Effector memory CD4-positive, alpha-beta T cell (primary cell): ENCODE results near the gene ATP7A.
"Not testable (repeated sequence)": the region's sequence is repeated elsewhere in the genome, so short reads cannot be mapped to it uniquely, and the experiment has no call there.

Experiments
- DNase-seq, 3 donors: peaks; one replicate each; pipeline ENCODE4 v3.0.0-alpha.2; 2020
- H3K27ac ChIP-seq: 2 replicates; pipeline ENCODE4 v1.7.0; 2013; ENCODE audit warnings: mild to moderate bottlenecking, low read length, moderate library complexity; ENCODE audit not compliant: insufficient read depth, poor library complexity, severe bottlenecking
- H3K27me3 ChIP-seq: replicated peaks from 2 replicates; pipeline ENCODE4 v1.7.0; 2013; ENCODE audit warnings: mild to moderate bottlenecking, low read length; ENCODE audit not compliant: insufficient read depth, control insufficient read depth, poor library complexity, severe bottlenecking
- H3K36me3 ChIP-seq: 2 replicates; pipeline ENCODE4 v1.7.0; 2013; ENCODE audit warnings: mild to moderate bottlenecking, low read length, moderate library complexity; ENCODE audit not compliant: control insufficient read depth, insufficient read depth
- H3K4me1 ChIP-seq: 2 replicates; pipeline ENCODE4 v1.7.0; 2013; ENCODE audit warnings: low read length, mild to moderate bottlenecking; ENCODE audit not compliant: control insufficient read depth, insufficient read depth, poor library complexity, severe bottlenecking
- H3K4me3 ChIP-seq: 2 replicates; pipeline ENCODE4 v1.7.0; 2013; ENCODE audit warnings: low read length, low read depth, mild to moderate bottlenecking; ENCODE audit not compliant: insufficient read depth, poor library complexity, severe bottlenecking
- H3K9me3 ChIP-seq: 2 replicates; pipeline ENCODE4 v1.7.0; 2013; ENCODE audit warnings: mild to moderate bottlenecking, low read length, moderate library complexity; ENCODE audit not compliant: control insufficient read depth

Gene ATP7A

DNA sequence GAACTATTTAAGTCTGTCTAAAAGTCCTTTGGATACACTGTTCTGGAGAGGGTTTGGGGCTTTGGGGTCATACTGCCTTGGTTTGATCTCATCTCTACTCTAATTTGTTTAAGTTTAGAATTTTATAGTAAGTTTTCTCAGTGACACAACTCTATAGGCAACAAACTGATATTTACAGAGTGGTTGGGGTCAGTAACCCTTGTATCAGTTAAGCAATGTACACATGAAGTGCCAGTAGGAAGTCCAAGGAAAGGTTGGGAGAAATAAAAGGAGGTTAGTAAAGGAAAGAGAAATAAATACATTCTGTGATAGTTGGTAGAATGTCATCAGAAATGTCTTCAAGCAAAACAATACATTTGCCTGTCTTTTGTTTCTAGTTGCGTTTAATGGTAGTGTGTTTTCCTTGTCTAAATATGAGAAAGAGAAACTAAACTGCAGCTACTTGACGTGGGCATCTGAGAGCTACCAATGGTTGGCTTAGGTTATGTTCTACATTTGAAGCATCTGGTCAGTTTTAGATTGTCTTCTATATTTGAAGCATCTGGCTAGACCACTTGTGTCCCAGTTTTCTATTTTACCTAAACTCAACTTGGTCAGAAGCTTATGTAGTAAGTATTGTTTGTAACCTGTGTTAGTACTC is 6.9 kb downstream of the ATP7A start:
- Histone ChIP-seq H3K36me3 (no peaks in the 10 kb centered on the region), H3K27me3 (no peaks in the 10 kb centered on the region), H3K4me3 (no peak overlapping the region), H3K27ac (no peak overlapping the region), H3K9me3 (no peaks in the 10 kb centered on the region), H3K4me1 (no peaks in the 10 kb centered on the region)
- no peak for DNase-seq

DNA sequence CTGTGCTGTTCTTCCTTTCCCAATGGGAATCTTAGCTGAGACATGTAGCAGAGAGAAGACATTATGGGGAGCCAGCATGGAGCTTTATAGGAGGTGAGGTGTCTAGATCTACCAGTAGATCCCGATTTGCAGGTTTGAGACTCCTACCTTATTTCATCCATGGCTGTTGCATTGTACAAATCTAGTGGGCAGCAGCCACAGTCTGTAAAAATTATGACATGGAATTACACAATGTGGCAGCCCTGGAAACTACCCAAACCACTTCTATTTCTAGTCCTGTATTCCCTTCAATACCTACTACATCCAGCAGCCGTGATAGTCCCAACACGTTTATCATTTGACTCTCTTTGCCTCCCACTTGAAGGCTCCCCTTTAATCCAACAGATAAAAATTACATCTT is 8.1 kb downstream of the ATP7A start:
- no peak overlapping the region for H3K4me3 ChIP-seq
- no peaks in the 10 kb centered on the region for H3K27me3 ChIP-seq
- DNase-seq: no peak
- H3K9me3 ChIP-seq: no peaks in the 10 kb centered on the region
- no peaks in the 10 kb centered on the region for H3K36me3 ChIP-seq
- H3K27ac ChIP-seq: no peak overlapping the region
- no peaks in the 10 kb centered on the region for H3K4me1 ChIP-seq

DNA sequence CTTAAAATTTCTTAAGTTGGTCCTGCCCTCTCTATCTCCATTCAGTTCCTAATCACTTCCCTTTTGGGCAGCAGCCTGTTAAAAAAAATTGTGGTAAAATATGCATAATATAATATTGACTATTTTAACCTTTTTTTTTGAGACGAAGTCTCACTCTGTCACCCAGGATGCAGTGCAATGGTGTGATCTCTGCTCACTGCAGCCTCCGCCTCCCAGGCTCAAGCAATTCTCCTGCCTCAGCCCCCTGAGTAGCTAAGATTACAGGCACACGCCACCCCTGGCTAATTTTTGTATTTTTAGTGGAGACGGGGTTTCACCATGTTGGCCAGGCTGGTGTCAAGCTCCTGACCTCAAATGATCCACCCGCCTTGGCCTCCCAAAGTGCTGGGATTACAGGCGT is 8.9 kb downstream of the ATP7A start:
- not testable (repeated sequence) for H3K27ac ChIP-seq, H3K27me3 ChIP-seq, H3K4me1 ChIP-seq, DNase-seq, H3K4me3 ChIP-seq, H3K9me3 ChIP-seq, H3K36me3 ChIP-seq

DNA sequence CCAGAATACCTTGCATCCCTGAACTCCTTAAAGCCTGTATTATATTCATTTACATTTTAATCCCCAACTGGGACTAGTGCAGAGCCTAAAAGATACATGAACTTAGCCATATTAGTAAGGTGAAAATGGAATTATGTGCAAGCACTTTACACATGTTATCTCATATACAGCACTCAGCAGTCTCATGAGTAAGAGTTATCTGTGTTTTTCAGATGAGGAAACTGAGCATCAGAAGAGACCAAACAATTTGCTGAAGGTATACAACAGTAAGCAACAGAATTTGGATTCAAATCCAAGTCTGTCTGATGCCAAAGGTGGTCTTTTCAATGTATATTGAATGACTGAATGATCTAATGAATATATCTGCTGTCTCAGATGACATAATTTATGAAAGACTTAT is 12.3 kb downstream of the ATP7A start:
- Histone ChIP-seq H3K4me1 (no peaks in the 10 kb centered on the region), H3K9me3 (no peaks in the 10 kb centered on the region), H3K36me3 (no peaks in the 10 kb centered on the region), H3K4me3 (no peak overlapping the region), H3K27me3 (no peaks in the 10 kb centered on the region), H3K27ac (no peak overlapping the region)
- no peak for DNase-seq

DNA sequence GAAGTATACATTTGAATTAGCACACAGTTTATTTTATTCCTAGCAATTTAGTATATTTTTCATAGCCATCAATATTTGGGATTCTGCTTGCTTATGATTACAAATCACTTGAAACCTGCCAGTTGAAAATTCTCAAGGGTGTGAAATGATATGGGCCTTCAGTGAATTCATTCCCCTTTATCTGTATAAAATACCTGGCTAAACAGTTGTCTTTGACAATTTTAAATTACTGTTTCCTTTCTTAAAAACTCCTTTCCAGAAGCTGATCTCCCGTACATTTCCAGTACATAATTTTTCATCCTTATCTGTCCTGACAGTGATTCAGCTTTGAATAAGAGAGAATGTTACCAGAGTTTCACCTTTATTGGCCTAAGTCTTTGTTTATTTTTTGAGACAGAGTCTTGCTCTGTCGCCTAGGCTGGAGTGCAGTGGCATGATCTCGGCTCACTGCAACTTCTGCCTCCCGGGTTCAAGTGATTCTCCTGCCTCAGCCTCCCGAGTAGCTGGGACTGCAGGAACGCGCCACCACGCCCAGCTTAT is 13.9 kb downstream of the ATP7A start:
- no peaks in the 10 kb centered on the region for H3K9me3 ChIP-seq
- H3K4me1 ChIP-seq: no peaks in the 10 kb centered on the region
- no peak overlapping the region for H3K27ac ChIP-seq
- no peaks in the 10 kb centered on the region for H3K36me3 ChIP-seq
- no peak overlapping the region for H3K4me3 ChIP-seq
- DNase-seq: no peak
- no peaks in the 10 kb centered on the region for H3K27me3 ChIP-seq

DNA sequence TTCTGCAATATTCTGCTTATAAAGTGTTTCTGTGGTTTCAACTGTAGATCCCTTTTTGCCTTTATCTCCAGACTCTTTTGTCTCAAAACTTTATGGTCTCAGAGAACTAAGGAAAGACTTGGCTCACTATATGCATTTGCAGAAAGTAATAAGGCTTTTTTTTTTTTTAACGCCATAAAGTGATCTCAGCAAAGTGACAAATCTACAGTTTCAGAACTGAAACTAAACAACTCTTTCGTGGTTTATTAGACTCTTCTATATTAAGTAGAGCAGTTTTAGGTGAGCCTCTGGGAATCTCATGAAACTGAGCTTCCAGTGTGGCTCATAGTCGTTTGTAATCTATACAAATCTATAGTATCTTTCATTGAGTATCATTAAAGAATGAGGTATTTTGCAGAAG is 15.3 kb downstream of the ATP7A start:
- Histone ChIP-seq H3K36me3 (no peaks in the 10 kb centered on the region), H3K27me3 (no peaks in the 10 kb centered on the region), H3K4me3 (no peak overlapping the region), H3K27ac (no peak overlapping the region), H3K9me3 (no peaks in the 10 kb centered on the region), H3K4me1 (no peaks in the 10 kb centered on the region)
- DNase-seq: no peak

DNA sequence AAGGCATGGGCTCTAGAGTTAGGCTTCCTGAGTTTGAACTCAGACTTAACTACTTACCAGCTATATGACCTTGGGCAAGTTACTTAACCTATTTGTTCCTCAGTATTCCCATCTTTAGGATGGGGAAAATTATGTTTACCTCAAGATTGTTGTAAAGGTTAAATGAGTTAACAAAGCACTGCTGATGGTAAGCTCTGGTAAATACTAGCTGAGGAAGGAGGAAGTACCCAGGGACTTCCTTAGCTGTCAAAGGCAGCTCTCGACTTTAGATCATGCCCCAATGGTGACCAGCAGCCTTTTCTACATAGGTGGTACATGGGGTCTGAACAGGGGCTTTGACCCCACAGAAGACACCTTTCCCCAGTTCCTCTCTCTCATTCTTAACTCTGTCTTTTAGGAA is 20.1 kb downstream of the ATP7A start:
- H3K4me1 ChIP-seq: no peaks in the 10 kb centered on the region
- H3K36me3 ChIP-seq: no peaks in the 10 kb centered on the region
- H3K27me3 ChIP-seq: no peaks in the 10 kb centered on the region
- no peak for DNase-seq
- no peak overlapping the region for H3K4me3 ChIP-seq
- no peaks in the 10 kb centered on the region for H3K9me3 ChIP-seq
- H3K27ac ChIP-seq: no peak overlapping the region

DNA sequence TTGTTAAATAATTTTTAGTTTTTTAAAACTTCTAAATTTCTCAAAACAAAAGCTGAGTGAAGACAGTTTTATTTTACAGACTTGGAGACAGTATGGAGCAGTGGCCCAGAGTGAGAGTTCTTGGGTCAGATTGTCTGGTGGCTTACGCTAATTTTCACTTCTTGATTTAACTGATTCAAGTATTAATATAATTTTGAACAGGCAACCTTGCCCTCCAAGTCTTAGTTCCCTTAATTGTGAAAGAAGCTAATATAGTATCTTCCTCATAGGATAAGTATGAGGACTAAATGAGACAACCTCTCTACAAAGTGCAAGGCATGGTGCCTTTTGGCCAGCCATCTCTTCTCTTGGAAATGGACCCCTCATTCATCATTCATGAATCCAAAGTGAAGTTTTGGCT is 25.4 kb downstream of the ATP7A start:
- DNase-seq: no peak
- Histone ChIP-seq H3K36me3 (no peaks in the 10 kb centered on the region), H3K27ac (no peak overlapping the region), H3K27me3 (no peaks in the 10 kb centered on the region), H3K4me1 (no peaks in the 10 kb centered on the region), H3K9me3 (no peaks in the 10 kb centered on the region), H3K4me3 (no peak overlapping the region)

DNA sequence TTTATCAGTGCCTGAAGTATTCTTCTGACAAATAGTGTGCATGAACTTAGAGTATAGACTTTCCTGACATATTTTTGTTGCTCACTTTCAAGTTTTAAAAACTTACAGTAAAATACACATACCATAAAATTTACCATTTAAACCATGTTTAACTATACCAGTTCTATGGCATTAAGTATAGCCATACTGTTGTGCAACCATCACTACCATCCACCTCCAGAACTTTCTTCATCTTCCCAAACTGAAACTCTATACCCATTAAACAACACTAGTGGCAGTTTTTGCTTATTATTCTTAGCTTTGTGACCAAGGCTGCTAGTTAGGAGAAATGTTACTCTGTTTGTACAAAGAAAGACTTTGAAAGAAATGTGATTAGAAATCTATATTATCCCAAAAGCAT is 25.8 kb downstream of the ATP7A start:
- no peak for DNase-seq
- Histone ChIP-seq H3K4me1 (no peaks in the 10 kb centered on the region), H3K36me3 (no peaks in the 10 kb centered on the region), H3K4me3 (no peak overlapping the region), H3K27ac (no peak overlapping the region), H3K9me3 (no peaks in the 10 kb centered on the region), H3K27me3 (no peaks in the 10 kb centered on the region)

DNA sequence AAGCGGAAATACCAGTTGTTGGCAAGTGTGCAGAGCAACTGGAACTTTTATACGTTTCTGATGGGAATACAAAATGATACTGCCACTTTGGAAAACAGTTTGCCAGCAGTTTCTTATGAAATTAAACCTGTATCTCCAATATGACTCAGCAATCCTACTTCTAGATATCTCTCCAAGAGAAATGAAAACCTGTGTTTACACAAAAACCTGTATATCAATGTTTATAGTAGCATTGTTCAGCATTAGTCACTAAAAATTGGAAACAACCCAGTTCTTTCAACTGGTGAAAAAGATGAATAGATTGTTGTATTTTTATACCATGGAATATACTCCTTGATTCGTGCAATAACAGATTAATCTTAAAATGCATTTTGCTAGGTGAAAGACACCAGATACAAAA is 26.8 kb downstream of the ATP7A start:
- Histone ChIP-seq H3K27me3 (no peaks in the 10 kb centered on the region), H3K27ac (no peak overlapping the region), H3K4me1 (no peaks in the 10 kb centered on the region), H3K36me3 (no peaks in the 10 kb centered on the region), H3K9me3 (no peaks in the 10 kb centered on the region), H3K4me3 (no peak overlapping the region)
- no peak for DNase-seq
